Spleen (tissue), 7 donors: ENCODE data around the gene VEZT.

Experiments used
- CTCF ChIP-seq, 11 experiments: fragments of 200-600 bp in 7 of 11; fragments of 450-650 bp in 4 of 11; sonication (generic) in 4 of 11; IDR thresholded peaks in 8 of 11; conservative IDR thresholded peaks in 3 of 11; 1 replicate in 7 of 11; 2 replicates in 4 of 11; pipeline versions ENCODE4 v1.4.0 to v1.8.0; 2016 to 2021; ENCODE audit warnings: antibody characterized with exemption in 11 of 11, inconsistent platforms in 4 of 11, mild to moderate bottlenecking in 1 of 11
- POLR2A ChIP-seq, 3 donors: fragments of 450-650 bp; IDR thresholded peaks; one replicate each; pipeline ENCODE4 v1.5.1; 2017; ENCODE audit warnings: antibody characterized with exemption in 3 of 3, mild to moderate bottlenecking in 1 of 3
- POLR2AphosphoS5 ChIP-seq, 3 donors: sonication (generic); formaldehyde crosslinking; IDR thresholded peaks; one replicate each; pipeline ENCODE4 v1.5.1; 2017; ENCODE audit warnings: antibody characterized with exemption in 3 of 3
- donor health status: DM: no; HTN: no; CAD: no; lungs with moderate emphysema.
- donor health status: DM: no; HTN: no; CAD: no.
- donor health status: DM: no; HTN: no; CAD: no.

GRCh38 chr12:95258151-95258550 lies 40.5 kb downstream of the VEZT start:
- TF ChIP-seq CTCF (IDR thresholded peaks at IDR 0.05 in 8 of 11, conservative IDR thresholded peaks at IDR 0.05 in 3 of 11) (no peak), POLR2A (IDR thresholded peaks at IDR 0.05) (no peak), POLR2AphosphoS5 (IDR thresholded peaks at IDR 0.05) (no peak)
